GM10847 (cell line): ENCODE results near the gene KLRD1.

ENCODE experiments used
- POLR2A ChIP-seq: IDR thresholded peaks from 2 replicates; pipeline ENCODE4 v1.6.1; 2011; ENCODE audit not compliant: insufficient read length; ENCODE audit errors: extremely low read depth

Gene KLRD1

DNA sequence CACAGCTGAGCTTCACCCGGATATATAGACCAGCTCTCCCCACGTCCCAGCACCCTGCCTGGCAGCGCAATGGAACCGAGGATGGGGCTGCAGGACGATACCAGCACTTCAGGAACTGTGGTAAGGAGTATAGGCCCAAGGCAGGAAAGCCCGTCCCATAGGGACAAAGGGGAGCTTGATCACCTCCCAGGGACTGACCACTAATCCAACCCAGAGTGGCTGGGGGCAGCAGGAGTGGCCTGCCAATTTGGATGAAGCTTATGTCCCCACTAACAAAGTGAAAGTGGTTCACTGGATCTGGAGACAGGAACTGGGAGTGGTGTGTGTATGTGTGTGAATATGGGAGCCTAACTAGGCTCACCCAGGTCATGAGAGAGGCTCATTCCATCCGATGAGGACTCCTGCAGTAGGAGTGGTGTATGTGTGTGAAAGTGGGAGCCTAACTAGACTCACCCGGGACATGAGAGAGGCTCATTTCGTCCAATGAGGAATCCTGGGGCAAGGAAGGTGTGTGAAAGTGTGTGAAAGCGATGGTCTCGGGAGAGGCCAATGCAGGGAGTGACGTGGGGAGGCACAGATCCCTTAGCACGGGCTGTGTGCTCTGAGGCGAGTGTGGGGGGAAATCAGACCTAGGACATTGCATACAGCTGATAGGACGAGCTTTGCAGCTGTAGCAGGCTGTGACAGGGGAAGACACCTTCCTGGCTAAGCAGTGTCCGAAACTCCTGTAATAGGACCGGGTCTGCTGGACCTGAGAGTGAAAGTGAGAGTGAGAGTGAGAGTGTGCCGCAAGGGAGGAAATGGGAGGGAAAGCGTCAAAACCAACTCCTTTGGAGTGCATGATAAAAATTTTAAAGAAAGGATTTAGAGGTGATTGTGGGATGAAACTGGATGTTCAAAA lies 56.5 kb downstream of the KLRD1 start:
- no peak for TF ChIP-seq POLR2A

DNA sequence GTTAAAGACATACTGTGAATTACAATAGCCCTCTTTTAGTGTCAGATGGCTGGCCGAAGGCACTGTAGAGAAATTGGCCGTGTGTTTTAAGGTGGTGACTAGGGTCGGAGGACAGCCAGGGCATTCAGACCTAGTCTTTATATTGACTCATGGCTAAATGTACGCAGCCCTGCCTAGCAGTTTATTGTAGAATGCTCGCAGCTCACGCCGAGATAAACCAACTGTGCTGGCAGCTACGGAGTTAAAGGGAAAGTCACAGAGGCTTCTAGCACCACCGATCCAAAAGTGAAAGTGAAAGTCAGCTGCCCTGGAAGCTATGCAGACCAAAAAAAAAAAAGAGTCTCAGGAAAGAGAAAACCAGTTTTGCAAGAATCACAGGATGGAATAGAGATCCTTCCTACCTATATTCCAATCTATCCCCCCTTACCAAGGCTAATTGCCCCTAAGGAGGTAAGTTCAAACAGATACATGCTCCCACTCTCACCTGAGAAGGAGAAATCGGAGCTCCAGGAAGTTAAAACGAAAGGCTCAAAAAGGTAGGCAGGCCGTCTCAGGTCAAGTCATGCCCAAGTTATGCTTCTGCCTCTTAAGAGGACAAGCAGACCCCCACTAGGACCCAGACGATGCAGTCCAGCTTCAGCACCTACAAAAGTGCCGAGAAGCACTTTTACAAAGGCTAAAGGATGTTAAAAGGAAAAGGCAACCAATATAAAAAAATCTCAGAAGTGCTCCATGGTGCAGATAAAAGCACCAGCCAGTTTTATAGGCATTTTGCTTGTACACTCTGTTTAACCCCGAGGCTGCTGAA lies 57.3 kb downstream of the KLRD1 start:
- no peak for TF ChIP-seq POLR2A

DNA sequence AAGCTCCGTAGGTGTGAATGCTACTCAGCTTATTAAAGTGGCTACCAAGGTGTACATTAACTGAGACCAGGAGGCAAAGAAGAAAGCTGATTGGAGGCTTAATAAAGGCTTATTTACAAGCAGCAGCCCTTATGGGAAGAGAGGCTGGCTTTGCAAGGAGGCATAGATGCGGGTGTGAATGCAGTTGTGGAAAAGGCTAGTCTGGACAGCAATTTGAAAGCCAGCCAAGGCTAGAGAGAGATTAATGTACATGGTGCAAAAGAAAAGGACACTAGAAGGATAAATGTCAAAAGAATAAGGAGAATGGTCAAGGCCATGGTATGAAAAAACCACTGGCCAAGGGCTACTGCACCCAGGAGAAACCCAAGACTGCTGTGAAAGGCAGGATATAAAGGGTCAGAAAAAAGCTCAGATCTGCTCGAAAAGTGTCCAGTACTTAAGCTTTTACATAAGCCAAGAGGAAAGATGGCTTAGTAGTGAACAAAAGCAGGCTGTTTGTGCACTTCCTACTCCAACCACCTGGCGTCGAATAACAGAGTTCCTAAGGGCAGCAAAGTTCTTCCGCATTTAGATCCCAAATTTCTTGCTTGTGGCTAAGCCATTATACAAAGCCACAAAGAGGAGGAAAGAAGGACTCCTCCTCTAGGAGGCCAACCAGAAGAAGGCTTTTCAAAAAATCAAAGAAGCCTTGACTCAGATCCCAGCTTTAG lies 58.2 kb downstream of the KLRD1 start:
- no peak for TF ChIP-seq POLR2A

DNA sequence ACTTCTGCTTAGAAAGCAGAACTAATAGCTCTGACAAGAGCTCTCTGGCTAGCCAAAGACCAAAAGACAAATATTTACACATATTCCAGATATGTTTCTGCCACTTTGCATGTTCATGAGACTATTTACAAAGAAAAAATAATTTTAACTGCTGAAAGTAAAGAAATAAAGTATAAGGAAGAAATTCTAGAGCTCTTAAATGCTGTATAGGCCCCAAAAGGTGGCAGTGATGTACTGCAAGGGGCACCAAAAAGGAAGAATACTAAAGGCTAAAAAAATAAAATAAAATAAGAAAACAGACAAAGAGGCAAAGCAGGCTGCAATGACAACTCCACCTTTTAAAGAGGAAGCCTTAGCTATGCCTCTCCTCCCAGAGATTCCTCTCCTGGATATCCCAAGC lies 59.2 kb downstream of the KLRD1 start:
- no peak for TF ChIP-seq POLR2A

DNA sequence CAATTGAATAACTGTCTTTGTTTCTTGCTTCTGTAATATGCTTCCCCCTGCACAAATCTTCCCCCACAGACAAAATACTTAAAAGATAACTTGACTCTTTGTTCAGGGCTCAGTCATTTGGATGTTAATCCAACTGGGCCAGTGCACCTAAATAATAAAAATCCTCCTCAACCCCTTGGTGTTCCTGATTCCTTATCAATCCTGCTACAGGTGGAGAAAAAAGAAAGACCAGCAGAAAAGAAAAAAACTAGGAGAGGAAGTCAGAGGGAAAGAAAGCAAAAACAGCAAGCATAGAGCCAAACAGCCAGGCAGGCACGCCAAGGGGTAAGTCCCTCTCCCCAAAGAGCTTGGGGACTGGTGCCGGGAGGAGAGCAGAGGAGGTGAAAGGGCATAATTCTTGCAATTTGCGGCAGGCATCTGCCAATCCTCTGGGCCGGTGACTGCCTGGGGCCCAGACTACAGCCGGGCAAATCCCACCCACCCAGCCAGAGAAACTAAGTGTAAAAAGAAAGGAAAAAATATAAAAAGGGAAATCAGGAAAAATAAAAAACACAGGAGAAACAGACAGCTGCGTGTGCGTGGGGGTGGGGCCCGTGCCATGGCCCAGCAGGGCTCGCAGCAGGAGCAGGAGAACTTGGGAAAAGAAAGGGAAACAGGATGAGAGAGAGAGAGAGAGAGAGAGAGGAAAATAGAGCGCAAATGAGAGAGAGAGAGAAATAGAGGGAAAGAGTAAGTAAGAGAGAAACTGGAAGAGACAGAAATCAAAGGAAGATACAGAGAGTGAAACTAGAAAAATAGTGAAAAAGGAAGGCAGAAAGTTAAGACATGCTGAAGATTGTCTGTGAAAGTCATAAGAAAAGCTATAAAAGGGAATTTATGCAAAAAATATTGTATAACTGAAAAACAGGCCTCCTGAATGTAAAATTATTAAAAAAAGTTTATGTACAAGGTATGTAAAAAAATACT lies 60.8 kb downstream of the KLRD1 start:
- no peak for TF ChIP-seq POLR2A

DNA sequence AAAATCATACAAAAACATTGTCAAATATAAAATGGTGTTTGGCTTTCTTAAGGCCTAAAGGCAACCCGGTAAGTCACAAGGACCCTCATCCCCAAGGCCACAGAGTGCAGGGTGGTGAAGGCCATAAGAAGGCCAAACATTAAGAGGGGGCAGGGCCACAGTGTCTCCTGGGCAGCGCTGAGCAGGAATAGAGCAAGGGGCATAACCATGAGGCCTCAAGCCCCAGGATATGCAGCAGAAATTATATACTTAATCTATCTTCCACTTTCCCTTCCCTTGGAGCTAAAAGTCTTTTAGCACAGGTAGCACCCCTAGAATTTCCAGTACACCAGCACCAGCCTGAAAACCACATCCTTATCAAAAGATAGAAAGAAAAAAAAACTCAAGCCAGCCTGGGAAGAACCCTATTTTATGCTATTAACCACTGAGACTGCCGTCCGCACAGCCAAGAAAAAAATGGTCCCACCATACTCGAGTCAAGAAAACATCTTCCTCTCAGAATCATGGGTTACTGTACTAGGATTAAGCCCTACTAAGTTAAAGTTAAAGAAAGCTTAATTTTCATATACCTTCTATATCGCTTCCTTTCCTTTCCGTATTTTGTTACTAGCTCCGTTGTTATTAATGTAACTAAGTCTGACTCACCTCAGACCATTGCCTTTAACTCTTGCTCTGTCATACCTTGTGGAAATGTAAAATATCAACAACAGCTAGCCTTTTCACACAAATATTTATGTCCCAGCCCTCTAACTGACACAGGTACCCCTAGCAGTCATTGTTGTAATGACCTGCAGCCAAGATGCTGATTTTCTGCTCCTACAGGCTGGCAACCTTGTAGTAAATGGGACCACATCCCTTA lies 62.1 kb downstream of the KLRD1 start:
- TF ChIP-seq POLR2A: no peak

- TF ChIP-seq POLR2A: no peak
These were observed 64.9 kb downstream of the KLRD1 start for GRCh38 chr12:10372559-10372958.

- no peak for TF ChIP-seq POLR2A
These were observed 67.0 kb downstream of the KLRD1 start for GRCh38 chr12:10374624-10375018.
